Activated naive CD8-positive, alpha-beta T cell treated with anti-CD3 and anti-CD28 coated beads, Interleukin-2, amount 10 ng/mL, durations not matched to agents 7 days and 5 days (primary cell): Measurements from ENCODE around the gene UNC93B1. TPM values are rescaled to one million over a fixed set of nuclear protein-coding genes. Genes with fewer than 3 reads are reported as not detected.
A peak's percentile ranks its signal among the peaks of the same experiment; 100 is the strongest.

Experiments used
- ATAC-seq: fragments of 150-1000 bp; cut with Tn5 transposase; one replicate; pipeline ENCODE4 v1.10.0; 2021; ENCODE audit warnings: low read depth, moderate library complexity
- POLR2A ChIA-PET: fragments of 350-600 bp; sonication (Branson Sonifier 250); formaldehyde crosslinking; loops from one replicate; lab custom pipeline; 2021; ENCODE audit warnings: antibody characterized with exemption; lab: Charles Lee
- DNase-seq: peaks from one replicate; pipeline ENCODE4 v3.0.0; 2021
- H3K27ac Mint-ChIP-seq: one replicate; pipeline ENCODE4 v1.8.0; 2022; ENCODE audit warnings: mild to moderate bottlenecking, mixed read lengths
- H3K27me3 Mint-ChIP-seq: one replicate; pipeline ENCODE4 v1.8.0; 2022; ENCODE audit warnings: mild to moderate bottlenecking, moderate library complexity, mixed read lengths
- H3K36me3 Mint-ChIP-seq: one replicate; pipeline ENCODE4 v1.8.0; 2021; ENCODE audit warnings: mild to moderate bottlenecking, mixed read lengths
- H3K4me1 Mint-ChIP-seq: one replicate; pipeline ENCODE4 v1.8.0; 2021; ENCODE audit warnings: mixed read lengths
- H3K4me3 Mint-ChIP-seq: one replicate; pipeline ENCODE4 v1.8.0; 2022; ENCODE audit warnings: mild to moderate bottlenecking, moderate library complexity, mixed read lengths
- H3K9me3 Mint-ChIP-seq: one replicate; pipeline ENCODE4 v1.8.0; 2021; ENCODE audit warnings: mixed read lengths
- total RNA-seq, 2 experiments: library from RNA; stranded (reverse); gene quantifications; one replicate each; pipeline ENCODE4 v1.2.3, GENCODE V29; 2021

Gene UNC93B1
- total RNA-seq, 2 experiments from 2014 or later, result 35.1 to 42.6 TPM

GRCh38 chr11:68013611-68014156 lies 9.8 kb upstream of the UNC93B1 start:
- Mint-ChIP-seq H3K36me3 (no peaks in the 10 kb centered on the region), H3K4me3 (no peak overlapping the region), H3K9me3 (no peaks in the 10 kb centered on the region), H3K27ac (no peak overlapping the region), H3K27me3 (peaks cover 3% of the 10 kb centered on the region), H3K4me1 (peaks cover 12% of the 10 kb centered on the region)
- no peak for ATAC-seq
- POLR2A ChIA-PET, result no interaction called here
- DNase-seq, result no peak

GRCh38 chr11:68012843-68013610 lies 9.1 kb upstream of the UNC93B1 start:
- no peaks in the 10 kb centered on the region for H3K36me3 Mint-ChIP-seq

GRCh38 chr11:68012044-68012842 lies 8.3 kb upstream of the UNC93B1 start:
- ATAC-seq (no peak), DNase-seq (no peak)
- H3K4me3 Mint-ChIP-seq, result no peak overlapping the region
- H3K4me1 Mint-ChIP-seq, result peaks cover 13% of the 10 kb centered on the region
- POLR2A ChIA-PET, result no interaction called here
- peaks cover 3% of the 10 kb centered on the region for H3K27me3 Mint-ChIP-seq
- no peak overlapping the region for H3K27ac Mint-ChIP-seq
- no peaks in the 10 kb centered on the region for H3K9me3 Mint-ChIP-seq
- H3K36me3 Mint-ChIP-seq, result no peaks in the 10 kb centered on the region

More at GRCh38 chr11:68012843-68013610, 9.1 kb upstream of the UNC93B1 start:
- Mint-ChIP-seq H3K4me1 (peaks cover 13% of the 10 kb centered on the region), H3K9me3 (no peaks in the 10 kb centered on the region), H3K27me3 (peaks cover 3% of the 10 kb centered on the region), H3K4me3 (no peak overlapping the region), H3K27ac (no peak overlapping the region)
- ATAC-seq, result no peak
- DNase-seq, result no peak
- POLR2A ChIA-PET, result no interaction called here

GRCh38 chr11:68011051-68011943 lies 7.4 kb upstream of the UNC93B1 start:
- H3K27ac Mint-ChIP-seq, result no peak overlapping the region
- no peak for ATAC-seq
- H3K27me3 Mint-ChIP-seq, result peaks cover 3% of the 10 kb centered on the region
- no peaks in the 10 kb centered on the region for H3K36me3 Mint-ChIP-seq
- peaks cover 13% of the 10 kb centered on the region for H3K4me1 Mint-ChIP-seq
- H3K4me3 Mint-ChIP-seq, result no peak overlapping the region
- no peaks in the 10 kb centered on the region for H3K9me3 Mint-ChIP-seq
- DNase-seq, result no peak
- POLR2A ChIA-PET, result no interaction called here

- Mint-ChIP-seq H3K4me1 (peaks cover 13% of the 10 kb centered on the region), H3K4me3 (no peak within 1 kb of the TSS), H3K27me3 (peaks cover 3% of the 10 kb centered on the region), H3K27ac (peak within 1 kb of the TSS; percentile 33), H3K36me3 (no peaks in the 10 kb centered on the region), H3K9me3 (no peaks in the 10 kb centered on the region)
- POLR2A ChIA-PET, result no interaction called here
- ATAC-seq (peak; percentile 24), DNase-seq (no peak)
Measured at GRCh38 chr11:68010090-68011041, 6.5 kb upstream of the UNC93B1 start, which contains the start of gene ALDH3B1. ALDH3B1 (plus strand) TSS chr11:68010327; CDS start chr11:68015298, 4,971 bp downstream.

- H3K4me1 Mint-ChIP-seq, result peaks cover 16% of the 10 kb centered on the region
- H3K27ac Mint-ChIP-seq, result peak overlapping the region; percentile 33
- no peak for DNase-seq
Measured at GRCh38 chr11:68009391-68010089, 5.6 kb upstream of the UNC93B1 start.

GRCh38 chr11:68008381-68009337 lies 4.8 kb upstream of the UNC93B1 start:
- Mint-ChIP-seq H3K4me3 (no peak overlapping the region), H3K4me1 (peaks cover 18% of the 10 kb centered on the region), H3K9me3 (no peaks in the 10 kb centered on the region), H3K27ac (peak overlapping the region; percentile 46), H3K36me3 (no peaks in the 10 kb centered on the region), H3K27me3 (no peaks in the 10 kb centered on the region)
- ATAC-seq (no peak), DNase-seq (no peak)
- POLR2A ChIA-PET, result interaction anchor here (0.5 kb wide), 1 partner anchor 201 kb away, joined by 3 read pairs; no protein-coding TSS in a partner anchor

More at GRCh38 chr11:68009391-68010089, 5.6 kb upstream of the UNC93B1 start:
- Mint-ChIP-seq H3K27me3 (peaks cover 3% of the 10 kb centered on the region), H3K9me3 (no peaks in the 10 kb centered on the region), H3K4me3 (no peak overlapping the region), H3K36me3 (no peaks in the 10 kb centered on the region)
- POLR2A ChIA-PET, result no interaction called here
- ATAC-seq, result no peak

GRCh38 chr11:68007498-68008380 lies 3.8 kb upstream of the UNC93B1 start:
- Mint-ChIP-seq H3K4me3 (no peak overlapping the region), H3K27me3 (no peaks in the 10 kb centered on the region), H3K4me1 (peaks cover 22% of the 10 kb centered on the region), H3K9me3 (no peaks in the 10 kb centered on the region), H3K27ac (no peak overlapping the region), H3K36me3 (peaks cover 2% of the 10 kb centered on the region)
- POLR2A ChIA-PET, result no interaction called here
- DNase-seq (no peak), ATAC-seq (no peak)

GRCh38 chr11:68006606-68007166 lies 2.8 kb upstream of the UNC93B1 start:
- H3K4me3 Mint-ChIP-seq, result no peak overlapping the region
- peaks cover 29% of the 10 kb centered on the region for H3K4me1 Mint-ChIP-seq
- no peak overlapping the region for H3K27ac Mint-ChIP-seq
- POLR2A ChIA-PET, result no interaction called here
- H3K9me3 Mint-ChIP-seq, result no peaks in the 10 kb centered on the region
- H3K36me3 Mint-ChIP-seq, result peaks cover 8% of the 10 kb centered on the region
- ATAC-seq (no peak), DNase-seq (no peak)
- no peaks in the 10 kb centered on the region for H3K27me3 Mint-ChIP-seq
